PC-3 (cell line): Measurements from ENCODE around the gene GPR68. TPM values are rescaled to one million over a fixed set of nuclear protein-coding genes. Genes with fewer than 3 reads are reported as not detected.
A peak's percentile ranks its signal among the peaks of the same experiment; 100 is the strongest.

Source experiments
- ATAC-seq: fragments of 200-7000 bp; cut with Tn5 transposase; 2 replicates; pipeline ENCODE4 v1.9.1; 2020; ENCODE audit warnings: mild to moderate bottlenecking, moderate library complexity
- BruUV-seq: library from RNA; stranded (reverse); fragments of 400-500 nt; replicated peaks from 2 replicates; lab custom pipeline; 2021; lab: Mats Ljungman, UMichigan
- CTCF ChIA-PET: fragments of 300-600 bp; sonication (Branson Sonifier 250); formaldehyde crosslinking; loops from one replicate; lab custom pipeline; 2022; ENCODE audit warnings: antibody characterized with exemption; lab: Charles Lee
- POLR2A ChIA-PET: fragments of 300-600 bp; sonication (Branson Sonifier 250); formaldehyde crosslinking; loops from one replicate; lab custom pipeline; 2022; ENCODE audit warnings: antibody characterized with exemption; ENCODE audit not compliant: unreplicated experiment; lab: Charles Lee
- DNase-seq: peaks from one replicate; pipeline ENCODE4 v3.0.0-alpha.2; 2015
- H2AFZ ChIP-seq: fragments of 300-600 bp; sonication (generic); 2 replicates; pipeline ENCODE4 v1.6.0; 2016; ENCODE audit warnings: antibody characterized with exemption, low read length
- H3F3A ChIP-seq: fragments of 300-600 bp; sonication (generic); one replicate; pipeline ENCODE4 v1.6.0; 2017; ENCODE audit warnings: antibody characterized with exemption, low read length, control low read depth, mild to moderate bottlenecking; ENCODE audit not compliant: unreplicated experiment
- H3K27ac ChIP-seq: fragments of 300-600 bp; sonication (generic); 2 replicates; pipeline ENCODE4 v1.5.1; 2016; ENCODE audit warnings: mild to moderate bottlenecking, low read length
- H3K27me3 ChIP-seq: fragments of 300-600 bp; sonication (generic); 2 replicates; pipeline ENCODE4 v1.6.1; 2016; ENCODE audit warnings: low read length, mixed read lengths
- H3K36me3 ChIP-seq: fragments of 300-600 bp; sonication (generic); 2 replicates; pipeline ENCODE4 v1.6.1; 2016; ENCODE audit warnings: low read depth, mixed run types, low read length, mixed read lengths
- H3K4me1 ChIP-seq: fragments of 300-600 bp; sonication (generic); 2 replicates; pipeline ENCODE4 v1.5.1; 2016; ENCODE audit warnings: low read length; ENCODE audit not compliant: insufficient read depth
- H3K4me2 ChIP-seq: fragments of 300-600 bp; sonication (generic); 2 replicates; pipeline ENCODE4 v1.6.0; 2016; ENCODE audit warnings: low read length
- H3K4me3 ChIP-seq: fragments of 300-600 bp; sonication (generic); 2 replicates; pipeline ENCODE4 v1.5.1; 2016; ENCODE audit warnings: mild to moderate bottlenecking, low read length, mixed read lengths
- H3K79me2 ChIP-seq: fragments of 300-600 bp; sonication (generic); 2 replicates; pipeline ENCODE4 v1.6.1; 2017; ENCODE audit warnings: low read length, mixed read lengths
- H3K9ac ChIP-seq: fragments of 300-600 bp; sonication (generic); 2 replicates; pipeline ENCODE4 v1.6.0; 2016; ENCODE audit warnings: mild to moderate bottlenecking, low read length
- H3K9me2 ChIP-seq: fragments of 300-600 bp; sonication (generic); replicated peaks from 2 replicates; pipeline ENCODE4 v1.6.1; 2016; ENCODE audit warnings: mixed run types, low read length, mixed read lengths
- H3K9me3 ChIP-seq: fragments of 300-600 bp; sonication (generic); 2 replicates; pipeline ENCODE4 v1.6.1; 2016; ENCODE audit warnings: low read length, mixed read lengths
- H4K20me1 ChIP-seq: fragments of 300-600 bp; sonication (generic); 2 replicates; pipeline ENCODE4 v1.6.1; 2016; ENCODE audit warnings: low read length, mixed read lengths
- EZH2 ChIP-seq: fragments of 300-600 bp; sonication (generic); IDR thresholded peaks from one replicate; pipeline ENCODE4 v1.6.1; 2017; ENCODE audit warnings: antibody characterized with exemption, mild to moderate bottlenecking, low read length; ENCODE audit not compliant: unreplicated experiment
- EZH2phosphoT487 ChIP-seq: fragments of 300-600 bp; sonication (generic); IDR thresholded peaks from 2 replicates; pipeline ENCODE4 v1.6.1; 2018; ENCODE audit warnings: mild to moderate bottlenecking, antibody characterized with exemption, low read length, borderline replicate concordance
- intact Hi-C: fragments of 100-400 bp; cut with micrococcal nuclease; formaldehyde crosslinking; loops from 2 replicates; pipeline ENCODE4 v1.9.0; 2023
- total RNA-seq: library from RNA; depleted of rRNA; stranded (reverse); fragments of >200 nt; gene quantifications from 2 replicates; pipeline ENCODE4 v1.2.3, GENCODE V29; 2014
- TF ChIP-seq, protein P1 (sequence below): fragments of 300-600 bp; sonication (generic); conservative IDR thresholded peaks from 2 replicates; pipeline ENCODE4 v1.5.1; 2017; ENCODE audit warnings: antibody characterized with exemption, low read depth, mild to moderate bottlenecking, low read length

GPR68 gene
- total RNA-seq, 1 experiment from 2014 or later: 1.5 TPM

DNA sequence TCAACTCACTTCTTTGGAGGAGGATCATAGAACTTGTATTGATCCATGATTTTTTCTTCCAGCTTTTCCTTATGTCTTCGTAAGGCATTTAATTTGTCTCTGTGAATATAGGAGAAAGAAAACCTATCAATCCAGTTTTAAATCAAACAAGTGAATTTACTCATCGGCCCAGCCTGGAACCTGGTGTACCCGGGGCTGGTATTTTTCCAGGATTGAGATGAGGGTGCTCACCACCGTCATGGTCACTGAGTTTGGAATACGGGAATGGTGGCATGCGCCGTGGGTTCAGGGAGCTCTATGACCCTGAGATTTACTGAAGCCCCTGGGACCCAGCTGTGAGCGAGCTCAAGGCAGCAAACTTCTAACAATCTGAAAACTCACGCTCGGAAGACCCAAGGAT is 46.5 kb upstream of the GPR68 start:
- TF ChIP-seq EZH2: no peak
- ChIA-PET POLR2A (no interaction called here), CTCF (no interaction called here)
- Histone ChIP-seq H3K4me1 (no peaks in the 10 kb centered on the region), H2AFZ (no peak overlapping the region), H3K36me3 (no peaks in the 10 kb centered on the region; the same call in 1 of the 2 replicates), H3F3A (no peaks in the 10 kb centered on the region), H3K27ac (no peak overlapping the region), H3K4me2 (no peak overlapping the region), H3K9me3 (no peaks in the 10 kb centered on the region), H3K4me3 (no peak overlapping the region), H3K27me3 (no peaks in the 10 kb centered on the region), H3K79me2 (no peaks in the 10 kb centered on the region), H3K9ac (no peak overlapping the region), H3K9me2 (no peaks in the 10 kb centered on the region), H4K20me1 (no peaks in the 10 kb centered on the region)
- ATAC-seq: no peak
- DNase-seq: peak; percentile 17
- intact Hi-C loops: no loop called here
- BruUV-seq: no TSS peak

- BruUV-seq: no TSS peak
- no peaks in the 10 kb centered on the region for H3K27me3 ChIP-seq
- no peaks in the 10 kb centered on the region for H3K9me3 ChIP-seq
- TF ChIP-seq EZH2: no peak
- no peak for TF ChIP-seq EZH2phosphoT487
- TF ChIP-seq, protein P1, sequence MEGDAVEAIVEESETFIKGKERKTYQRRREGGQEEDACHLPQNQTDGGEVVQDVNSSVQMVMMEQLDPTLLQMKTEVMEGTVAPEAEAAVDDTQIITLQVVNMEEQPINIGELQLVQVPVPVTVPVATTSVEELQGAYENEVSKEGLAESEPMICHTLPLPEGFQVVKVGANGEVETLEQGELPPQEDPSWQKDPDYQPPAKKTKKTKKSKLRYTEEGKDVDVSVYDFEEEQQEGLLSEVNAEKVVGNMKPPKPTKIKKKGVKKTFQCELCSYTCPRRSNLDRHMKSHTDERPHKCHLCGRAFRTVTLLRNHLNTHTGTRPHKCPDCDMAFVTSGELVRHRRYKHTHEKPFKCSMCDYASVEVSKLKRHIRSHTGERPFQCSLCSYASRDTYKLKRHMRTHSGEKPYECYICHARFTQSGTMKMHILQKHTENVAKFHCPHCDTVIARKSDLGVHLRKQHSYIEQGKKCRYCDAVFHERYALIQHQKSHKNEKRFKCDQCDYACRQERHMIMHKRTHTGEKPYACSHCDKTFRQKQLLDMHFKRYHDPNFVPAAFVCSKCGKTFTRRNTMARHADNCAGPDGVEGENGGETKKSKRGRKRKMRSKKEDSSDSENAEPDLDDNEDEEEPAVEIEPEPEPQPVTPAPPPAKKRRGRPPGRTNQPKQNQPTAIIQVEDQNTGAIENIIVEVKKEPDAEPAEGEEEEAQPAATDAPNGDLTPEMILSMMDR: no peak
- intact Hi-C loops: loop anchor here (10.0 kb wide), 1 partner anchor 65 kb away; no protein-coding TSS in a partner anchor
- peaks cover 6% of the 10 kb centered on the region for H3K4me1 ChIP-seq
- H3K9ac ChIP-seq: no peak overlapping the region
- ChIA-PET POLR2A (no interaction called here), CTCF (no interaction called here)
- H3K27ac ChIP-seq: no peak overlapping the region
- H3K79me2 ChIP-seq: no peaks in the 10 kb centered on the region
- DNase-seq (no peak), ATAC-seq (no peak)
- no peak overlapping the region for H3K4me2 ChIP-seq
- H3K4me3 ChIP-seq: no peak overlapping the region
- H2AFZ ChIP-seq: no peak overlapping the region
- no peaks in the 10 kb centered on the region for H3K9me2 ChIP-seq
- no peaks in the 10 kb centered on the region for H4K20me1 ChIP-seq
- peaks cover 2% of the 10 kb centered on the region; the same call in 1 of the 2 replicates for H3K36me3 ChIP-seq
- no peaks in the 10 kb centered on the region for H3F3A ChIP-seq
Measured at GRCh38 chr14:91289464-91289863, 45.0 kb upstream of the GPR68 start.

DNA sequence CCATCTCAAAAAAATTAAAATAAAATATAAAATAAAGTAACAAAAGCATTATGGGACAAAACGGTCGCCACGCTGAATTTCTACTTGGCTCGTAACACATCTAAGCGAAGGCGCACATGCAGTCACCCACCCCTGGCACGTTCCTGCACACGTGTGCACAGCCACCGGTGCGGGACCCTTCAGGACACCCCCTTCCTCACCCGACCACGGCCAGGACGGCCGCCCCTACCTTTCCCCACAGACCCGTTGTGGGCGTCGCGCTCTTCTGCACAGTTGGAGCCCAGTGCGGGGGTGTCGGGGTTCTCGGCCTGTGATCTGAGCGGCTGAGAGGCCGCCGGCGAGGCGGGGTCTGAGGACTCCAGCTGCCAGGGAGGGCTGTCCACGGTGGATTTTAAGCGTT is 44.4 kb upstream of the GPR68 start:
- H3K9ac ChIP-seq: no peak overlapping the region
- H3K4me1 ChIP-seq: peaks cover 12% of the 10 kb centered on the region
- no peak overlapping the region for H2AFZ ChIP-seq
- no peaks in the 10 kb centered on the region for H3F3A ChIP-seq
- H3K27ac ChIP-seq: no peak overlapping the region
- H3K4me2 ChIP-seq: no peak overlapping the region
- H3K27me3 ChIP-seq: no peaks in the 10 kb centered on the region
- DNase-seq (no peak), ATAC-seq (no peak)
- intact Hi-C loops: loop anchor here (10.0 kb wide), 1 partner anchor 64 kb away; no protein-coding TSS in a partner anchor
- POLR2A ChIA-PET: no interaction called here
- H3K79me2 ChIP-seq: no peaks in the 10 kb centered on the region
- H3K4me3 ChIP-seq: no peak overlapping the region
- peaks cover 2% of the 10 kb centered on the region; the same call in 1 of the 2 replicates for H3K36me3 ChIP-seq
- TF ChIP-seq EZH2phosphoT487 (no peak), EZH2 (no peak)
- TF ChIP-seq, protein P1: no peak
- H3K9me2 ChIP-seq: no peaks in the 10 kb centered on the region
- H4K20me1 ChIP-seq: no peaks in the 10 kb centered on the region
- no peaks in the 10 kb centered on the region for H3K9me3 ChIP-seq
- BruUV-seq: no TSS peak
- CTCF ChIA-PET: no interaction called here
